K562 (cell line): ENCODE measurements around the gene PCP2. TPM values are rescaled to one million over a fixed set of nuclear protein-coding genes. Genes with fewer than 3 reads are reported as not detected.

Experiments
- BMI1 ChIP-seq: fragments of 150-350 bp; IDR thresholded peaks from 2 replicates; pipeline ENCODE4 v1.6.1; 2014; ENCODE audit warnings: low read length
- BRD4 ChIP-seq: fragments of 200-600 bp; sonication (generic); IDR thresholded peaks from 2 replicates; pipeline ENCODE4 v1.6.1; 2017; ENCODE audit warnings: inconsistent platforms
- FOS ChIP-seq: IDR thresholded peaks from 3 replicates; pipeline ENCODE4 v1.6.1; 2011; ENCODE audit not compliant: insufficient read length; ENCODE audit errors: extremely low read depth
- GATAD2B ChIP-seq: fragments of 450-650 bp; IDR thresholded peaks from 2 replicates; pipeline ENCODE4 v1.6.1; 2017; ENCODE audit warnings: mild to moderate bottlenecking, borderline replicate concordance
- MAFK ChIP-seq: IDR thresholded peaks from 2 replicates; pipeline ENCODE4 v1.6.1; 2011; ENCODE audit warnings: low read length, improper control_type of control experiment
- NBN ChIP-seq: fragments of 450-650 bp; IDR thresholded peaks from 2 replicates; pipeline ENCODE4 v1.6.1; 2016; ENCODE audit warnings: low read depth, mild to moderate bottlenecking
- NFXL1 ChIP-seq: fragments of 450-650 bp; formaldehyde crosslinking; IDR thresholded peaks from 2 replicates; pipeline ENCODE4 v1.4.0; 2021; ENCODE audit warnings: mild to moderate bottlenecking
- NR1H2 ChIP-seq: sonication (generic); formaldehyde crosslinking; IDR thresholded peaks from 2 replicates; pipeline ENCODE4 v1.4.0; 2020; ENCODE audit warnings: mild to moderate bottlenecking, missing genetic modification reagents
- PML ChIP-seq: IDR thresholded peaks from 2 replicates; pipeline ENCODE4 v1.6.1; 2012; ENCODE audit warnings: low read length, inconsistent platforms
- RAD21 ChIP-seq, 2 experiments: fragments of 250-450 bp in 1 of 2; fragments of 450-650 bp in 1 of 2; sonication (Bioruptor Pico) in 1 of 2; formaldehyde crosslinking in 1 of 2; IDR thresholded peaks in 1 of 2; conservative IDR thresholded peaks in 1 of 2; 2 replicates each; pipeline versions ENCODE4 v1.4.0 to v1.8.0; 2020 to 2022; ENCODE audit warnings: mild to moderate bottlenecking in 2 of 2, moderate library complexity in 1 of 2
- SOX6 ChIP-seq: fragments of 450-650 bp; IDR thresholded peaks from 2 replicates; pipeline ENCODE4 v1.6.1; 2014; ENCODE audit warnings: mild to moderate bottlenecking
- SRSF3 ChIP-seq: fragments of 200-400 bp; formaldehyde crosslinking; IDR thresholded peaks from 2 replicates; pipeline ENCODE4 v1.6.1; 2016; ENCODE audit warnings: mild to moderate bottlenecking, low read length, moderate library complexity; ENCODE audit not compliant: insufficient read depth
- TAF7 ChIP-seq: fragments of 450-650 bp; IDR thresholded peaks from 2 replicates; pipeline ENCODE4 v1.6.1; 2016; ENCODE audit warnings: missing genetic modification characterization, missing compliant biosample characterization
- YY1 ChIP-seq, 3 experiments: IDR thresholded peaks; 2 replicates each; pipeline ENCODE4 v1.6.1; 2011; ENCODE audit warnings: low read length in 2 of 3, mild to moderate bottlenecking in 2 of 3, moderate library complexity in 2 of 3, borderline replicate concordance in 1 of 3, control low read depth in 1 of 3, low read depth in 1 of 3; ENCODE audit not compliant: insufficient read depth in 3 of 3, insufficient replicate concordance in 2 of 3, control insufficient read depth in 1 of 3, insufficient read length in 1 of 3; ENCODE audit errors: extremely low read depth in 1 of 3
- ZFP1 ChIP-seq: fragments of 450-650 bp; formaldehyde crosslinking; IDR thresholded peaks from 2 replicates; pipeline ENCODE4 v1.4.0; 2020; ENCODE audit warnings: mild to moderate bottlenecking, mixed read lengths
- ZNF695 ChIP-seq: fragments of 450-650 bp; formaldehyde crosslinking; IDR thresholded peaks from 2 replicates; pipeline ENCODE4 v1.4.0; 2020; ENCODE audit warnings: mild to moderate bottlenecking, moderate library complexity
- polyA plus RNA-seq, 8 experiments: library from polyadenylated mRNA; depleted of rRNA in 4 of 8; stranded (reverse) in 5 of 8; unstranded in 3 of 8; fragments of >200 nt; fragmentation: Nextera tagmentation in 2 of 8; fragmentation: Illumina TruSeq in 1 of 8; extraction: Ambion mirVana in 2 of 8; extraction: Trizol in 1 of 8; gene quantifications; 2 replicates each; pipeline versions ENCODE4 v1.2.1 to v1.2.3, GENCODE V29; 2011 to 2014; ENCODE audit warnings: inconsistent platforms in 1 of 8, missing spikeins in 1 of 8
- total RNA-seq, 7 experiments: library from RNA; depleted of rRNA in 6 of 7; stranded (reverse); fragments of >200 nt in 6 of 7; fragmentation: Illumina TruSeq in 2 of 7; extraction: Trizol in 2 of 7; gene quantifications; 2 replicates each; pipeline versions ENCODE4 v1.2.1 to v1.2.3, GENCODE V29; 2011 to 2021; ENCODE audit warnings: low replicate concordance in 1 of 7
- TF ChIP-seq, protein P1 (sequence below): fragments of 450-650 bp; IDR thresholded peaks from 2 replicates; pipeline ENCODE4 v1.7.0; 2016; ENCODE audit warnings: borderline replicate concordance
- TF ChIP-seq, protein P2 (sequence below): fragments of 250-450 bp; sonication (Bioruptor Pico); IDR thresholded peaks from 2 replicates; pipeline ENCODE4 v1.4.0; 2020
- TF ChIP-seq, protein P3 (sequence below): sonication (generic); formaldehyde crosslinking; IDR thresholded peaks from 2 replicates; pipeline ENCODE4 v1.8.1; 2023; ENCODE audit warnings: mild to moderate bottlenecking, missing genetic modification reagents
- TF ChIP-seq, protein P4 (sequence below): sonication (generic); formaldehyde crosslinking; IDR thresholded peaks from 2 replicates; pipeline ENCODE4 v1.9.0; 2022; ENCODE audit warnings: mild to moderate bottlenecking, missing genetic modification reagents

The PCP2 gene
- total and polyA plus RNA-seq, 9 of the 15 experiments (the other 6 are each of a cell fraction or from before 2014, with no cell fraction given), result 0.17 to 1.3 (median 0.49) TPM; not detected in 3

DNA sequence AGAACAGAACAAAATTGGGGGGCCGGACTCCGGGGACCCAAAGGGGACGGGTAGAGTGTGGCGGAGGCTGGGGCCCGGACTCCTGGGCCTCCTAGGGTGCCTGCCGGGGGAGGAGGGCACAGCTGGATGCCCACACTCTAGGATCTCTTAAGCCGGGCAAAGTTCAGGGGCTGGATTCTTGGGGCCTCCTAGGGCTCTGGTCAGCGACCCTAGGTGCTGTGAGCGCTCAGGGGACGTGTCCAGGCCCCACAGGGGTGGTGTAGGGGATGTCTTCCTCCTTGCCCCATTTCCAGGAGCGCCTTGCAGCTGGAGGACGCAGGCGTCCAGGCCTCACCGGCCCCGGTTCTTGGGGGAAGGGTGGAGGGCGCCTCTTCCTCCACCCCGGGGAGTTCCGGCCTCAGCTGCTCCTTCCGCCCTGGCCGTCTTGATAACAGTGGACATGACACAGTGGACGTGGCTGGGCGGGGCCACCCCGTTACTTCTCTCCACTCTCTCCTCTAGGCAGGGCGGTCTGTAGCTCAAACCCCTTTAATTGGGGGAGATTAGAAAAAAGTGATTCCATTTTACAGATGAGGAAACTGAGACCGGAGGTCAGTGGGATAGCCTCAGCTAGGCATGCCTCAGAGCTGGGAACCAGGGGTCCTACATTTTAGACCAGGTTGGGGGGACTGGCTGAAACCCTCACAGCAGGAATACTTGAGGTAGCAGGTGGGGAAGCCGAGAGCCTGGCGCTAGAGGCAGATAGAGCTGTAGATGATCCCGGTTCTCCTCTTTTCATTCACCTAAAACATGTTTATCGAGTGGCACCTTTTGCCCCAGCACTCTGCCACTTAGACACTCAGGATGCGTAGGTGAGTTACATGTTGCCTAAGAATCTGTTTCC is 4.1 kb upstream of the PCP2 start (continued):
- TF ChIP-seq, protein P1, sequence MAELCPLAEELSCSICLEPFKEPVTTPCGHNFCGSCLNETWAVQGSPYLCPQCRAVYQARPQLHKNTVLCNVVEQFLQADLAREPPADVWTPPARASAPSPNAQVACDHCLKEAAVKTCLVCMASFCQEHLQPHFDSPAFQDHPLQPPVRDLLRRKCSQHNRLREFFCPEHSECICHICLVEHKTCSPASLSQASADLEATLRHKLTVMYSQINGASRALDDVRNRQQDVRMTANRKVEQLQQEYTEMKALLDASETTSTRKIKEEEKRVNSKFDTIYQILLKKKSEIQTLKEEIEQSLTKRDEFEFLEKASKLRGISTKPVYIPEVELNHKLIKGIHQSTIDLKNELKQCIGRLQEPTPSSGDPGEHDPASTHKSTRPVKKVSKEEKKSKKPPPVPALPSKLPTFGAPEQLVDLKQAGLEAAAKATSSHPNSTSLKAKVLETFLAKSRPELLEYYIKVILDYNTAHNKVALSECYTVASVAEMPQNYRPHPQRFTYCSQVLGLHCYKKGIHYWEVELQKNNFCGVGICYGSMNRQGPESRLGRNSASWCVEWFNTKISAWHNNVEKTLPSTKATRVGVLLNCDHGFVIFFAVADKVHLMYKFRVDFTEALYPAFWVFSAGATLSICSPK, result no peak
- no peak for TF ChIP-seq SRSF3
- no peak for TF ChIP-seq ZNF695 (CRISPR knock-in tag)
- TF ChIP-seq BMI1, result no peak
- TF ChIP-seq, protein P2, sequence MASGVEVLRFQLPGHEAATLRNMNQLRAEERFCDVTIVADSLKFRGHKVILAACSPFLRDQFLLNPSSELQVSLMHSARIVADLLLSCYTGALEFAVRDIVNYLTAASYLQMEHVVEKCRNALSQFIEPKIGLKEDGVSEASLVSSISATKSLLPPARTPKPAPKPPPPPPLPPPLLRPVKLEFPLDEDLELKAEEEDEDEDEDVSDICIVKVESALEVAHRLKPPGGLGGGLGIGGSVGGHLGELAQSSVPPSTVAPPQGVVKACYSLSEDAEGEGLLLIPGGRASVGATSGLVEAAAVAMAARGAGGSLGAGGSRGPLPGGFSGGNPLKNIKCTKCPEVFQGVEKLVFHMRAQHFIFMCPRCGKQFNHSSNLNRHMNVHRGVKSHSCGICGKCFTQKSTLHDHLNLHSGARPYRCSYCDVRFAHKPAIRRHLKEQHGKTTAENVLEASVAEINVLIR, result no peak
- no peak for TF ChIP-seq NFXL1
- peak; percentile 54 for TF ChIP-seq SOX6
- peak; percentile 24; the same call in 1 of the 2 replicates for TF ChIP-seq PML
- 0 out of 2 replicates have a peak, but pooled peaks have one; percentile 29 for TF ChIP-seq NBN
- peak; percentile 26; the same call in 1 of the 2 replicates for TF ChIP-seq GATAD2B
- TF ChIP-seq ZFP1 (CRISPR knock-in tag), result no peak
- peak in 1 of 3 experiments; percentile 51 for TF ChIP-seq YY1 (IDR thresholded peaks at IDR 0.05; ENCODE audit: borderline replicate concordance in 1 of 3, control insufficient read depth in 1 of 3, extremely low read depth in 1 of 3, insufficient read depth in 3 of 3, insufficient read length in 1 of 3, insufficient replicate concordance in 2 of 3, low read depth in 1 of 3, low read length in 2 of 3)
- TF ChIP-seq, protein P3, sequence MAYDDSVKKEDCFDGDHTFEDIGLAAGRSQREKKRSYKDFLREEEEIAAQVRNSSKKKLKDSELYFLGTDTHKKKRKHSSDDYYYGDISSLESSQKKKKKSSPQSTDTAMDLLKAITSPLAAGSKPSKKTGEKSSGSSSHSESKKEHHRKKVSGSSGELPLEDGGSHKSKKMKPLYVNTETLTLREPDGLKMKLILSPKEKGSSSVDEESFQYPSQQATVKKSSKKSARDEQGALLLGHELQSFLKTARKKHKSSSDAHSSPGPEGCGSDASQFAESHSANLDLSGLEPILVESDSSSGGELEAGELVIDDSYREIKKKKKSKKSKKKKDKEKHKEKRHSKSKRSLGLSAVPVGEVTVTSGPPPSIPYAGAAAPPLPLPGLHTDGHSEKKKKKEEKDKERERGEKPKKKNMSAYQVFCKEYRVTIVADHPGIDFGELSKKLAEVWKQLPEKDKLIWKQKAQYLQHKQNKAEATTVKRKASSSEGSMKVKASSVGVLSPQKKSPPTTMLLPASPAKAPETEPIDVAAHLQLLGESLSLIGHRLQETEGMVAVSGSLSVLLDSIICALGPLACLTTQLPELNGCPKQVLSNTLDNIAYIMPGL, result peak; percentile 74; the same call in 1 of the 2 replicates
- TF ChIP-seq, protein P4, sequence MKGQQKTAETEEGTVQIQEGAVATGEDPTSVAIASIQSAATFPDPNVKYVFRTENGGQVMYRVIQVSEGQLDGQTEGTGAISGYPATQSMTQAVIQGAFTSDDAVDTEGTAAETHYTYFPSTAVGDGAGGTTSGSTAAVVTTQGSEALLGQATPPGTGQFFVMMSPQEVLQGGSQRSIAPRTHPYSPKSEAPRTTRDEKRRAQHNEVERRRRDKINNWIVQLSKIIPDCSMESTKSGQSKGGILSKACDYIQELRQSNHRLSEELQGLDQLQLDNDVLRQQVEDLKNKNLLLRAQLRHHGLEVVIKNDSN (CRISPR knock-in tag), result no peak
- TF ChIP-seq RAD21 (CRISPR knock-in tag; conservative IDR thresholded peaks at IDR 0.05 in 1 of 2, IDR thresholded peaks at IDR 0.05 in 1 of 2), result no peak
- TF ChIP-seq FOS, result no peak
- TF ChIP-seq BRD4, result peak; percentile 88; the same call in 1 of the 2 replicates
- TF ChIP-seq NR1H2 (CRISPR knock-in tag), result no peak
- TF ChIP-seq MAFK, result 0 out of 2 replicates have a peak, but pooled peaks have one; percentile 8
- TF ChIP-seq TAF7 (tag), result no peak
